Neural crest cell (in vitro differentiated cells): ENCODE data around the gene H3-3A. TPM values are rescaled to one million over a fixed set of nuclear protein-coding genes. Genes with fewer than 3 reads are reported as not detected.
"Not testable (repeated sequence)": the region's sequence is repeated elsewhere in the genome, so short reads cannot be mapped to it uniquely, and the experiment has no call there.

ENCODE experiments used
- DNase-seq: peaks from one replicate; pipeline ENCODE4 v3.0.0; 2021; ENCODE audit warnings: low read depth, mixed read lengths, low spot score
- H3K27ac Mint-ChIP-seq: one replicate; pipeline ENCODE4 v1.8.0; 2021; ENCODE audit warnings: mild to moderate bottlenecking, mixed read lengths; ENCODE audit not compliant: unreplicated experiment
- H3K27me3 Mint-ChIP-seq: 2 replicates; pipeline ENCODE4 v1.8.0; 2021; ENCODE audit warnings: low read depth, mild to moderate bottlenecking, mixed read lengths
- H3K36me3 Mint-ChIP-seq: 2 replicates; pipeline ENCODE4 v1.8.0; 2021; ENCODE audit warnings: low read depth, mild to moderate bottlenecking, mixed read lengths
- H3K4me1 Mint-ChIP-seq: 2 replicates; pipeline ENCODE4 v1.8.0; 2021; ENCODE audit warnings: mixed read lengths
- H3K4me3 Mint-ChIP-seq: one replicate; pipeline ENCODE4 v1.8.0; 2021; ENCODE audit warnings: mild to moderate bottlenecking, mixed read lengths
- H3K9me3 Mint-ChIP-seq: 2 replicates; pipeline ENCODE4 v1.8.0; 2021; ENCODE audit warnings: mixed read lengths
- total RNA-seq: library from RNA; stranded (reverse); gene quantifications from 2 replicates; pipeline ENCODE4 v1.2.1, GENCODE V29; 2021
- TF ChIP-seq, protein P1 (sequence below): fragments of 200-600 bp; sonication (generic); conservative IDR thresholded peaks from 2 replicates; pipeline ENCODE4 v1.5.0; 2021; ENCODE audit warnings: antibody characterized with exemption, mild to moderate bottlenecking

H3-3A gene
- total RNA-seq, 1 donor from 2014 or later, result 991 TPM

DNA sequence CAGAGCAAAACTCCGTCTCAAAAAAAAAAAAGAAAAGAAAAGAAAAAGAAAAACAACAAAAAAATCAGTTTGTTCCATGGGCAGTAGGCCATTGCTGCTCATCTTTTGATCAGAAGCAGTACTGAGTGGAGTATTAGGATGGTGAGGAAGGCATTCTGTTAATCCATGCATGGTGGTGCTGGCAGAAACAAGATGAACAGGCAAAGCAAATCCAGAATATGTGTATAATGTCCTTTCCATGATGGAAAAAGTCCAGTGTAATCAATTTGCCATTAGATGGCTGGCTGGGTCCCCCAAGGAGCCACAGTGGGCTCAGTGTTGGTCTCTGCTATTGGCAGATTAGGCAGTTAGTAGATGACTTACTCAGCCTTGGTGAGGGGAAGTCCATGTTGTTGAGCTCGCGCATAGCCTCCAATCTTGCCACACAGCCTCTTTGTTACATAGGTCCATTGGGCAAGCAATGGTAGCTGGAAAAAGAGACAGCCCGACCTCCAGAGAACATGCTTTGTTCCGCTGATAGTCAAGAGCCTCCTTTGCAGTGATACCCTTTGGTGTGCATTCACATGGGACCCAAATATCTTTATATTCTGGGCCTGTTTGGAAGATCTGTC is 23.3 kb downstream of the H3-3A start:
- peaks cover 4% of the 10 kb centered on the region for H3K27me3 Mint-ChIP-seq
- no peak for DNase-seq
- peak overlapping the region; percentile 65 for H3K4me3 Mint-ChIP-seq
- no peaks in the 10 kb centered on the region for H3K9me3 Mint-ChIP-seq
- TF ChIP-seq, protein P1, sequence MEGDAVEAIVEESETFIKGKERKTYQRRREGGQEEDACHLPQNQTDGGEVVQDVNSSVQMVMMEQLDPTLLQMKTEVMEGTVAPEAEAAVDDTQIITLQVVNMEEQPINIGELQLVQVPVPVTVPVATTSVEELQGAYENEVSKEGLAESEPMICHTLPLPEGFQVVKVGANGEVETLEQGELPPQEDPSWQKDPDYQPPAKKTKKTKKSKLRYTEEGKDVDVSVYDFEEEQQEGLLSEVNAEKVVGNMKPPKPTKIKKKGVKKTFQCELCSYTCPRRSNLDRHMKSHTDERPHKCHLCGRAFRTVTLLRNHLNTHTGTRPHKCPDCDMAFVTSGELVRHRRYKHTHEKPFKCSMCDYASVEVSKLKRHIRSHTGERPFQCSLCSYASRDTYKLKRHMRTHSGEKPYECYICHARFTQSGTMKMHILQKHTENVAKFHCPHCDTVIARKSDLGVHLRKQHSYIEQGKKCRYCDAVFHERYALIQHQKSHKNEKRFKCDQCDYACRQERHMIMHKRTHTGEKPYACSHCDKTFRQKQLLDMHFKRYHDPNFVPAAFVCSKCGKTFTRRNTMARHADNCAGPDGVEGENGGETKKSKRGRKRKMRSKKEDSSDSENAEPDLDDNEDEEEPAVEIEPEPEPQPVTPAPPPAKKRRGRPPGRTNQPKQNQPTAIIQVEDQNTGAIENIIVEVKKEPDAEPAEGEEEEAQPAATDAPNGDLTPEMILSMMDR, result no peak
- peaks cover 6% of the 10 kb centered on the region for H3K4me1 Mint-ChIP-seq
- H3K36me3 Mint-ChIP-seq, result no peaks in the 10 kb centered on the region
- H3K27ac Mint-ChIP-seq, result no peak overlapping the region

DNA sequence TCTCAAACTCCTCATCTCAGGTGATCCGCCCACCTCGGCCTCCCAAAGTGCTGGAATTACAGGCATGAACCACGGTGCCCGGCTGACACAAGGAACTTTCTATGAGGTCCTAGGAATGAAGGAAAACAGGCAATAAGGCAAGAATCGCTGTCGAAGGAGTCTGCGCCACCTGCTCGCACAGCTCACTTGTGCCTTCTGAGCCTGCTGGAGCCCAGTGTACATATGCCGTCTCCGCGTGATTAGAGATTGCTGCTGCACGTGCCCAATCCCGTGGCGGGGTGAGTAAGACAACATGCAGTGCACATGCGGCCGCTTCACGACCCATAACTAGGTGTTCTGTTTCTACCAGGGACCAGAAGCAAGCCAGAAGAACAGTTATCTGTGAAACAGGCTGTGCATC is 24.3 kb downstream of the H3-3A start:
- H3K4me3 Mint-ChIP-seq, result peak overlapping the region; percentile 65
- peaks cover 4% of the 10 kb centered on the region for H3K27me3 Mint-ChIP-seq
- H3K27ac Mint-ChIP-seq, result no peak overlapping the region
- TF ChIP-seq, protein P1, result no peak
- no peaks in the 10 kb centered on the region for H3K9me3 Mint-ChIP-seq
- H3K36me3 Mint-ChIP-seq, result no peaks in the 10 kb centered on the region
- H3K4me1 Mint-ChIP-seq, result peaks cover 6% of the 10 kb centered on the region
- DNase-seq, result no peak

DNA sequence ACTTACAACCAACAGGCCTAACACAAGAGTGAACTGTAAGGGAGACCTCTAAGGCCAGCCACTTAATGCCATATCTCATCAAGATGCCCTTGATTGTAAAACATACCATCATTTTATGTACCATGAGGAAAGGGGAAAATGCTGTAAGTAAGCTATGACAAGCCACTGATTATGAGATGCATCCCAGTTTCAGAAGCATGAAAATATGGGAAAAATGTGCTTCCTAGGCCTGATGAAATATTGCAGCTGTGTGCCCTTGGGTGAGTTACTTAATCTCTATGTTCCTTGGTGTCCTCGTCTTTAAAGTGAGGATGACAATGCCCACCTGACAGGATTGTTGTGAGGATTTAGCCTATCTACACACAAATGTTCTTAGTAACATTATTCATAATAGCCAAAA is 28.9 kb downstream of the H3-3A start:
- Mint-ChIP-seq H3K4me1 (peaks cover 6% of the 10 kb centered on the region), H3K27me3 (peaks cover 3% of the 10 kb centered on the region), H3K36me3 (no peaks in the 10 kb centered on the region), H3K4me3 (no peak overlapping the region), H3K9me3 (no peaks in the 10 kb centered on the region), H3K27ac (no peak overlapping the region)
- DNase-seq, result no peak
- TF ChIP-seq, protein P1, result no peak

DNA sequence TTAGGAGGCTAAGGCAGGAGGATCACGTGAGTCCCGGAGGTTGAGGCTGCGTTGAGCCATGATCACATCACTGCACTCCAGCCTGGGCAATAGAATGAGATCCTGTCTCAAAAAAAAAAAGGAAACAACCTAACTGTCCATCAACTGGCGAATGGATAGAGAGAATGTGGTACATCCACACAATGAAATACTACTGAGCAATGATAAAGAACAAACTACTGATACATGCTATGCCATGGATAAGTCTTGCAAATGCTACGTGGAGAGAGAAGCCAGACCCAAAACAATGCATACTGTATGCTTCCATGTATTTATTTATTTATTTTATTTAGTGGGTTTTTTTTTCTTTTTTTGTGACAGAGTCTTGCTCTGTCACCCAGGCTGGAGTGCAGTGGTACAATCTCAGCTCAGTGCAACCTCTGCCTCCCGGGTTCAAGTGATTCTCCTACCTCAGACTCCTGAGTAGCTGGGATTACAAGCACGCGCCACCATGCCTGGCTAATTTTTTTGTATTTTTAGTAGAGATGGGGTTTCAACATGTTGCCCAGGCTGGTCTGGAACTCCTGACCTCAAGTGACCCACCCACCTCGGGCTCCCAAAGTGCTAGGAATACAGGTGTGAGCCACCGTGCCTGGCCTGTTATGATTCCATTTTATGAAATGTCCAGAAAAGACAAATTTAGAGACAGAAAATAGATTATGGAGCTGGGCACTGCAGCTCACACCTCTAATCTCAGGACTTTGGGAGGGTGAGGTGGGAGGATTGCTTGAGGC is 29.7 kb downstream of the H3-3A start:
- H3K27me3 Mint-ChIP-seq, H3K4me3 Mint-ChIP-seq, H3K9me3 Mint-ChIP-seq, H3K4me1 Mint-ChIP-seq, DNase-seq, H3K36me3 Mint-ChIP-seq: not testable (repeated sequence)
- H3K27ac Mint-ChIP-seq, result peak overlapping the region; percentile 12

DNA sequence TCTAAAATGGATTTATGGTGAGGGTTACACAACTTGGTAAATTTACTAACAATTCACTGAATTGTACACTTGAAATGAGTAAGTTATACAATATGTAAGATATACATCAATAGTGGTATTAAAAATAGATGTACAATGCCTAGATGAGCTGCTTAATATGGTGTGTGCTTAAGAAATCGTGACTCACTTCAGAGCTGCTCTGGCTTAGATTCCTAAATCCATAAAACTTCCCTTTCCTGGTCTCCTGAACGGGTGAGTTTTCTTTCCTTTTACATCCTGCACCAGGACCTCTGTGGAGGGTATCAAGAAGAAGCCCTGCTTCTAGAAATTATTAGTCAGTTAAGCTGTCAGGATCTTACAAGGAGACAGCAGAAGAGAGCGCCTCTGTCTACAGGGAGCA is 30.4 kb downstream of the H3-3A start:
- H3K27ac Mint-ChIP-seq, result peak overlapping the region; percentile 12
- TF ChIP-seq, protein P1, result no peak
- no peak for DNase-seq
- no peak overlapping the region for H3K4me3 Mint-ChIP-seq
- no peaks in the 10 kb centered on the region for H3K36me3 Mint-ChIP-seq
- H3K27me3 Mint-ChIP-seq, result peaks cover 6% of the 10 kb centered on the region
- H3K9me3 Mint-ChIP-seq, result no peaks in the 10 kb centered on the region
- H3K4me1 Mint-ChIP-seq, result peaks cover 6% of the 10 kb centered on the region

DNA sequence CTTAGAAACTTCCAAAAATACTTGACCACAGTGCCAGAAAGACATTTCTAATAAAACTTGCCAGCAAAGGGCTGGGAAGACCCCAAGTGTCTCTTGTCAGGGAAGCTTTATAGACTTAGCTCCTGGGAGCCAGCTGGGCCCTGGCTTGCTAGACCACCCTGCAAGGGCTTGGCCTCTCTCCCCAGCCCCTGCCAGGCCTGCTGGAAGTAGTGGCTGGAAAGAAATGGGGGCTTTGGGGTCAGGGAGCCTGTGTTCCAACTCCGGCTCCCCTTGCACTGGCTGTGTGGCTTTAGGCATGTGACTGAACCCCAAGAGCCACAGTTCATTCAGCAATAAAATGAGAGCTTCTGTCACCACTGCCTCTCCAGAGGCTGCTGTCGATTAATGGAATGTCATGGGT is 31.1 kb downstream of the H3-3A start:
- Mint-ChIP-seq H3K4me3 (no peak overlapping the region), H3K27ac (no peak overlapping the region), H3K4me1 (peaks cover 6% of the 10 kb centered on the region), H3K27me3 (peaks cover 13% of the 10 kb centered on the region), H3K36me3 (no peaks in the 10 kb centered on the region), H3K9me3 (no peaks in the 10 kb centered on the region)
- TF ChIP-seq, protein P1, result no peak
- DNase-seq, result no peak
